Measurements from ENCODE around the gene ZRANB3. TPM values are rescaled to one million over a fixed set of nuclear protein-coding genes. Genes with fewer than 3 reads are reported as not detected.

Gene ZRANB3
- total RNA-seq, 1 experiment from 2014 or later, result 17.1 TPM

Other genes with a start within 250 kb of the ZRANB3 start
- 65.4 and 66.6 TPM in 2 replicates for gene R3HDM1, start 266 bp upstream of the ZRANB3 start, total RNA-seq (2021)
- gene UBXN4, start 210.6 kb upstream of the ZRANB3 start, total RNA-seq (2021), result 117 and 123 TPM in 2 replicates

Data from A673 (cell line).